Astrocyte (in vitro differentiated cells and primary cell): ENCODE results near the gene RASA4B.
"Not testable (repeated sequence)": the region's sequence is repeated elsewhere in the genome, so short reads cannot be mapped to it uniquely, and the experiment has no call there.

ENCODE experiments used
- CTCF ChIP-seq: IDR thresholded peaks from 2 replicates; pipeline ENCODE4 v1.5.1; 2011; ENCODE audit warnings: low read depth, mild to moderate bottlenecking, inconsistent platforms, low read length, moderate library complexity; ENCODE audit not compliant: insufficient read depth
- EZH2 ChIP-seq: IDR thresholded peaks from 2 replicates; pipeline ENCODE4 v1.6.1; 2012; ENCODE audit warnings: mild to moderate bottlenecking, low read length, inconsistent platforms; ENCODE audit not compliant: insufficient read depth

- not testable (repeated sequence) for TF ChIP-seq CTCF, EZH2
These were observed 42.7 kb downstream of the RASA4B start for GRCh38 chr7:102474736-102475435.
